Mucosa of descending colon (tissue), 3 donors: Measurements from ENCODE around the gene B9D1. TPM values are rescaled to one million over a fixed set of nuclear protein-coding genes. Genes with fewer than 3 reads are reported as not detected.

Source experiments
- ATAC-seq: fragments of 200-7000 bp; cut with Tn5 transposase; one replicate; pipeline ENCODE4 v1.9.1; 2020; ENCODE audit warnings: mild to moderate bottlenecking, moderate library complexity
- DNase-seq, 3 donors: peaks; one replicate each; pipeline ENCODE4 v3.0.0-alpha.2; 2020
- H3K36me3 ChIP-seq: fragments of 200-600 bp; one replicate; pipeline ENCODE4 v1.8.0; 2021; ENCODE audit warnings: low read depth, mild to moderate bottlenecking
- H3K4me1 ChIP-seq: fragments of 200-600 bp; one replicate; pipeline ENCODE4 v1.8.0; 2021; ENCODE audit warnings: low read depth, mild to moderate bottlenecking
- H3K4me3 ChIP-seq: fragments of 200-600 bp; one replicate; pipeline ENCODE4 v1.8.0; 2021; ENCODE audit warnings: mild to moderate bottlenecking
- H3K9me3 ChIP-seq: fragments of 200-600 bp; one replicate; pipeline ENCODE4 v1.8.0; 2021; ENCODE audit warnings: mild to moderate bottlenecking
- intact Hi-C, 2 donors: fragments of 100-400 bp; cut with DNase I in 1 of 2; cut with micrococcal nuclease in 1 of 2; formaldehyde crosslinking; loops; one replicate each; pipeline versions ENCODE4 v1.11.0 to v1.11.1; 2022; cut with DNase I, micrococcal nuclease
- total RNA-seq, 3 donors: library from RNA; stranded (reverse); fragmentation: NEBNext Ultra II Directional in 2 of 3; extraction: Animal tissue kit (Norgen Biotek cat#: 25700) in 2 of 3; gene quantifications; one replicate each; pipeline versions ENCODE4 v1.2.1 to v1.2.4, GENCODE V29; 2021 to 2023
- TF ChIP-seq, protein P1 (sequence below): fragments of 200-600 bp; IDR thresholded peaks from one replicate; pipeline ENCODE4 v1.8.0; 2022; ENCODE audit warnings: antibody characterized with exemption, mild to moderate bottlenecking
- donor health status: DM: no; HTN: no; CAD: no; lungs with moderate emphysema.
- donor health status: DM: no; HTN: no; CAD: no.
- donor health status: DM: no; HTN: yes; CAD: no.

B9D1 gene
- total RNA-seq, 3 donors from 2014 or later = 5.1 to 11.8 (median 10.7) TPM

DNA sequence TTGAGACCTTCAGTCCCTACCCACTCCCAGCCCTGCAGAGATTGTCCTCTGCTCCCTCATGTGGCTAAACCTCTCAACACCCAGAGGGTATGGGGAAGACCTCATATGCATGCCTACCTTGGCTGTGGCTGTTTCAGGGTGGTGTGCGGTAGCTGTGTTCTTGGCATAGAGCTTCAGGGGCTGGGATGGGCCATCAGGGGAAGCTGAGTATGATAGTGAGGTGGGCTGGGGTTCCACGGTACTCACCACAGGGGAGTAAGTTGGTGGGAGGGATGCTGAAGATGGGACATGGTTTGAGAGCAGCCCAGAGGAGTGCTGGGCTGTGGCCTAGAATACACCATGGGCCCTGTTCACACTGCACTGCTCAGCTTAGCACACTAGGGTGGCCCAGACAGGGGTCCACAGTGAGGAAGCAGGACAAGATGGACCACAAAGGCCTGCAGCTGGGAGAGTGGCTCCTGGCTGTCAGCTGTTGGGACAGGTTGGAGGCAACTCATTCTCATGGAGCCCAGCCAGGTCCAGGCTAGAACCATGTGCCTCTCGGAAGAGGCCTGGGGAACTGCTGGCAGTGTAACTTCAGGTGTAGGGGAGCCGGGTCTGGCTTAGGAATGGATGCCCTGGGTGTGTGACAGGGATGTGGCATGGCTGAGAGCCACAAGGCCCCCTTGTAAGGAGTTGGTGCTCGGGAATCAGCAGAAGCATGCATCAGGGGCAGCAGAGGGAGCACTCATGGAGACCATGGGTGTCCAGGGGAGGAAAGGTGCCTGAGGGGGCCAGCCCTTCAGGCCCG lies 21.4 kb upstream of the B9D1 start:
- Histone ChIP-seq H3K4me3 (no peak overlapping the region), H3K9me3 (no peaks in the 10 kb centered on the region), H3K36me3 (no peaks in the 10 kb centered on the region), H3K4me1 (peaks cover 27% of the 10 kb centered on the region)
- intact Hi-C loops = no loop called here
- ATAC-seq (no peak), DNase-seq (no peak)
- TF ChIP-seq, protein P1, sequence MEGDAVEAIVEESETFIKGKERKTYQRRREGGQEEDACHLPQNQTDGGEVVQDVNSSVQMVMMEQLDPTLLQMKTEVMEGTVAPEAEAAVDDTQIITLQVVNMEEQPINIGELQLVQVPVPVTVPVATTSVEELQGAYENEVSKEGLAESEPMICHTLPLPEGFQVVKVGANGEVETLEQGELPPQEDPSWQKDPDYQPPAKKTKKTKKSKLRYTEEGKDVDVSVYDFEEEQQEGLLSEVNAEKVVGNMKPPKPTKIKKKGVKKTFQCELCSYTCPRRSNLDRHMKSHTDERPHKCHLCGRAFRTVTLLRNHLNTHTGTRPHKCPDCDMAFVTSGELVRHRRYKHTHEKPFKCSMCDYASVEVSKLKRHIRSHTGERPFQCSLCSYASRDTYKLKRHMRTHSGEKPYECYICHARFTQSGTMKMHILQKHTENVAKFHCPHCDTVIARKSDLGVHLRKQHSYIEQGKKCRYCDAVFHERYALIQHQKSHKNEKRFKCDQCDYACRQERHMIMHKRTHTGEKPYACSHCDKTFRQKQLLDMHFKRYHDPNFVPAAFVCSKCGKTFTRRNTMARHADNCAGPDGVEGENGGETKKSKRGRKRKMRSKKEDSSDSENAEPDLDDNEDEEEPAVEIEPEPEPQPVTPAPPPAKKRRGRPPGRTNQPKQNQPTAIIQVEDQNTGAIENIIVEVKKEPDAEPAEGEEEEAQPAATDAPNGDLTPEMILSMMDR = no peak

DNA sequence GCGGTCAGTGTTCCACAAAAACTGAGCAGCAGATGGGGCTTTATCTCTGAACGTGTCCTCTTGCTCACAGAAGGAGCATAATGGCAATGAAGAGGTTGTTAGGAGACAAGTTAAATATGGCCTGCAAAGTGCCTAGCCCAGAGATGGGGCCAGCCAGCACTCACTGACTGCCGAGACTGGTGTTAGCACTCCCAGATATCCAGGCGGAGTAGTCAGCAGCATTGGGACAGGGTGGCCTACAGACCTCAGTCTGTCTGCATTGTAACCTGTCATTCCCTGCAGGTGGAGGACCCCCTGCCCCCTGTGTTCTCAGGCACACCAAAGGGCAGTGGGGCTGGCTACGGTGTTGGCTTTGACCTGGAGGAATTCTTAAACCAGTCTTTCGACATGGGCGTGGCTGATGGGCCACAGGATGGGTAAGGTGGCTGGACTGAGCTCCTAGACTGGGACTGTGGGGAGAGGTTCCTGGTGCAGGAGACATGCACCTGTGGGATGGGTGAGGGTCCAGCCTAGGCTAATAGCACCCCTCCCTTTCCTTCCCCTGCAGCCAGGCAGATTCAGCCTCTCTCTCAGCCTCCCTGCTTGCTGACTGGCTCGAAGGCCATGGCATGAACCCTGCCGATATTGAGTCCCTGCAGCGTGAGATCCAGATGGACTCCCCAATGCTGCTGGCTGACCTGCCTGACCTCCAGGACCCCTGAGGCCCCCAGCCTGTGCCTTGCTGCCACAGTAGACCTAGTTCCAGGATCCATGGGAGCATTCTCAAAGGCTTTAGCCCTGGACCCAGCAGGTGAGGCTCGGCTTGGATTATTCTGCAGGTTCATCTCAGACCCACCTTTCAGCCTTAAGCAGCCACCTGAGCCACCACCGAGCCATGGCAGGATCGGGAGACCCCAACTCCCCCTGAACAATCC lies 20.3 kb upstream of the B9D1 start:
- peaks cover 3% of the 10 kb centered on the region for H3K36me3 ChIP-seq
- no peak overlapping the region for H3K4me3 ChIP-seq
- ATAC-seq = no peak
- no peaks in the 10 kb centered on the region for H3K9me3 ChIP-seq
- H3K4me1 ChIP-seq = peaks cover 27% of the 10 kb centered on the region
- DNase-seq = no peak
- TF ChIP-seq, protein P1 = no peak
- intact Hi-C loops = no loop called here

DNA sequence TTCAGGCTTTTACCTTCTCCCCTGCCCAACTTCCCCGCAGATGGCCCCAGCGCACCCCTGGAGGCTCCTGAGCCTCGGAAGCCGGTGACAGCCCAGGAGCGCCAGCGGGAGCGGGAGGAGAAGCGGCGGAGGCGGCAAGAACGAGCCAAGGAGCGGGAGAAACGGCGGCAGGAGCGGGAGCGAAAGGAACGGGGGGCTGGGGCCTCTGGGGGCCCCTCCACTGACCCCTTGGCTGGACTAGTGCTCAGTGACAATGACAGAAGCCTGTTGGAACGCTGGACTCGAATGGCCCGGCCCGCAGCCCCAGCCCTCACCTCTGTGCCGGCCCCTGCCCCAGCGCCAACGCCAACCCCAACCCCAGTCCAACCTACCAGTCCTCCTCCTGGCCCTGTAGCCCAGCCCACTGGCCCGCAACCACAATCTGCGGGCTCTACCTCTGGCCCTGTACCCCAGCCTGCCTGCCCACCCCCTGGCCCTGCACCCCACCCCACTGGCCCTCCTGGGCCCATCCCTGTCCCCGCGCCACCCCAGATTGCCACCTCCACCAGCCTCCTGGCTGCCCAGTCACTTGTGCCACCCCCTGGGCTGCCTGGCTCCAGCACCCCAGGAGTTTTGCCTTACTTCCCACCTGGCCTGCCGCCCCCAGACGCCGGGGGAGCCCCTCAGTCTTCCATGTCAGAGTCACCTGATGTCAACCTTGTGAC lies 19.4 kb upstream of the B9D1 start:
- TF ChIP-seq, protein P1 = no peak
- DNase-seq (no peak), ATAC-seq (no peak)
- Histone ChIP-seq H3K36me3 (peaks cover 3% of the 10 kb centered on the region), H3K4me3 (no peak overlapping the region), H3K9me3 (no peaks in the 10 kb centered on the region), H3K4me1 (peaks cover 30% of the 10 kb centered on the region)
- intact Hi-C loops = no loop called here

DNA sequence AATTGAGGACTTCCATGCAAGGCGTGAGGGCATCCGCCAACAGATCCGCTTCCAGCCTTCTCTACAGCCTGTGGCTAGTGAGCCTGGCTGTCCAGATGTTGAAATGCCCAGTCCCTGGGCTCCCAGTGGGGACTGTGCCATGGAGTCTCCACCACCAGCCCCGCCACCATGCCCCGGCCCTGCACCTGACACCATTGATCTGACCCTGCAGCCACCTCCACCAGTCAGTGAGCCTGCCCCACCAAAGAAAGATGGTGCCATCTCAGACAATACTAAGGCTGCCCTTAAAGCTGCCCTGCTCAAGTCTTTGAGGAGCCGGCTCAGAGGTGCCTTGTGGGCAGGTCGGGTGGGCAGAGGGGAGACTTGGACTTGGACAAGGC lies 18.8 kb upstream of the B9D1 start:
- intact Hi-C loops = no loop called here
- TF ChIP-seq, protein P1 = no peak
- Histone ChIP-seq H3K4me1 (peaks cover 32% of the 10 kb centered on the region), H3K9me3 (no peaks in the 10 kb centered on the region), H3K4me3 (no peak overlapping the region), H3K36me3 (peaks cover 3% of the 10 kb centered on the region)
- DNase-seq = no peak
- no peak for ATAC-seq

DNA sequence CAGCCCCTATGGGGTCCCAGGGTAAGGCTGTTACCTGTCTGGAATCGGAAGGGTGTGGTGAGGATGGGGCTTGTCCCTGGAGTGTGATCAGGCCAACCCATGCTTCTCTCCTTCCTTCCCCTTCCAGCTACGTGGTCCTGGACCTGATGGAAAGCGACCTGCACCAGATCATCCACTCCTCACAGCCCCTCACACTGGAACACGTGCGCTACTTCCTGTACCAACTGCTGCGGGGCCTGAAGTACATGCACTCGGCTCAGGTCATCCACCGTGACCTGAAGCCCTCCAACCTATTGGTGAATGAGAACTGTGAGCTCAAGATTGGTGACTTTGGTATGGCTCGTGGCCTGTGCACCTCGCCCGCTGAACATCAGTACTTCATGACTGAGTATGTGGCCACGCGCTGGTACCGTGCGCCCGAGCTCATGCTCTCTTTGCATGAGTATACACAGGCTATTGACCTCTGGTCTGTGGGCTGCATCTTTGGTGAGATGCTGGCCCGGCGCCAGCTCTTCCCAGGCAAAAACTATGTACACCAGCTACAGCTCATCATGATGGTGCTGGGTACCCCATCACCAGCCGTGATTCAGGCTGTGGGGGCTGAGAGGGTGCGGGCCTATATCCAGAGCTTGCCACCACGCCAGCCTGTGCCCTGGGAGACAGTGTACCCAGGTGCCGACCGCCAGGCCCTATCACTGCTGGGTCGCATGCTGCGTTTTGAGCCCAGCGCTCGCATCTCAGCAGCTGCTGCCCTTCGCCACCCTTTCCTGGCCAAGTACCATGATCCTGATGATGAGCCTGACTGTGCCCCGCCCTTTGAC lies 18.2 kb upstream of the B9D1 start:
- H3K9me3 ChIP-seq = no peaks in the 10 kb centered on the region
- intact Hi-C loops = no loop called here
- no peak for DNase-seq
- TF ChIP-seq, protein P1 = no peak
- H3K36me3 ChIP-seq = peaks cover 3% of the 10 kb centered on the region
- H3K4me1 ChIP-seq = peaks cover 36% of the 10 kb centered on the region
- no peak for ATAC-seq
- no peak overlapping the region for H3K4me3 ChIP-seq
